HT1080 (cell line): Measurements from ENCODE around the gene EML5. TPM values are rescaled to one million over a fixed set of nuclear protein-coding genes. Genes with fewer than 3 reads are reported as not detected.

Experiments
- DNase-seq: peaks from one replicate; pipeline ENCODE4 v3.0.0-alpha.2; 2015; ENCODE audit warnings: low read depth
- small RNA-seq: library from RNA; depleted of rRNA; stranded (forward); fragments of <200 nt; gene quantifications from one replicate; pipeline ENCODE3, GENCODE V24; 2014
- total RNA-seq: library from RNA; depleted of rRNA; stranded (reverse); fragments of >200 nt; shearing (Covaris generic); gene quantifications from 2 replicates; pipeline ENCODE4 v1.2.3, GENCODE V29; 2014; rRNA removed

Gene EML5
- total RNA-seq, 1 experiment from 2014 or later = 1.5 TPM

- DNase-seq = no peak
These were observed 228.9 kb downstream of the EML5 start for GRCh38 chr14:88563845-88564244.

GRCh38 chr14:88562831-88563686 is 229.7 kb downstream of the EML5 start, which contains the start of gene ZC3H14:
TSS of gene ZC3H14 (plus strand) at chr14:88563037. CDS start at chr14:88563134, 97 bp downstream.
- DNase-seq = peak; percentile 88

GRCh38 chr14:88562532-88562830 is 230.3 kb downstream of the EML5 start:
- no peak for DNase-seq

Small RNAs within 50 kb of the gene (small RNA-seq; reads per million reads assigned to genes)
- not detected for gene RF00019
- gene RNU4-92P = not detected

Other genes with a start within 250 kb of the EML5 start
- gene PTPN21, start 237.9 kb downstream of the EML5 start, total RNA-seq = 2.6 and 3.8 TPM in 2 replicates
- gene ZC3H14, start 229.9 kb downstream of the EML5 start, total RNA-seq = 70.3 and 78.4 TPM in 2 replicates
- gene TTC8, start 31.7 kb upstream of the EML5 start, total RNA-seq = 15.2 and 21.5 TPM in 2 replicates